Rectal smooth muscle tissue (tissue), 1 donor: ENCODE measurements around the gene MAP2K2.

Experiments
- H3K27ac ChIP-seq: one replicate; pipeline ENCODE4 v1.7.0; 2013; ENCODE audit warnings: low read depth, low read length, inconsistent platforms
- H3K27me3 ChIP-seq: one replicate; pipeline ENCODE4 v1.7.0; 2013; ENCODE audit warnings: low read length; ENCODE audit not compliant: control insufficient read depth, insufficient read depth
- H3K36me3 ChIP-seq: one replicate; pipeline ENCODE4 v1.7.0; 2013; ENCODE audit warnings: low read length; ENCODE audit not compliant: control insufficient read depth, insufficient read depth
- H3K4me1 ChIP-seq: one replicate; pipeline ENCODE4 v1.7.0; 2013; ENCODE audit warnings: low read length; ENCODE audit not compliant: control insufficient read depth, insufficient read depth
- H3K4me3 ChIP-seq: one replicate; pipeline ENCODE4 v1.7.0; 2013; ENCODE audit warnings: low read length
- H3K9ac ChIP-seq: one replicate; pipeline ENCODE4 v1.7.0; 2013; ENCODE audit warnings: low read length

The MAP2K2 gene

DNA sequence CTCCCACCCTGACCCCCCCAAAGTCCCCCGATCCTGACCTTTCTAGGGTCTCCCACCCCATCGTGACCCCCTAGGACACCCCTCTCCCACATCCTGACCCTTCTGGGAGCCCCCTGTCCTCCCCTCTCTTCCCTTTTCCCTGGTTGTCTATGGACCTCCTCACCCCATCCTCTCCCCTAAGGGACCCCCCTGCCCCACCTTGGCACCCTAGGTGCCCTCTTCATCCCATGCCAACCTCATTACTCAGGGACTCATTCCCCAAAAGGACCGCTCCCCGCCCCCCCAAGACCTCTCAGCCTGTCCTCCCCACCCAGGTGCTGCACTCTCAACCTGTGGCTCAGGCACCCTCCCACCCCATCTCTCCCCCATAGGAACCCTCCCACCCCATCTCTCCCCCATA, 2.1 kb downstream of the MAP2K2 start:
- Histone ChIP-seq H3K4me3 (no peak overlapping the region), H3K27ac (no peak overlapping the region), H3K4me1 (peaks cover 10% of the 10 kb centered on the region), H3K27me3 (no peaks in the 10 kb centered on the region), H3K36me3 (peaks cover 2% of the 10 kb centered on the region), H3K9ac (no peak overlapping the region)

GRCh38 chr19:4121273-4121612, 2.7 kb downstream of the MAP2K2 start:
- peaks cover 2% of the 10 kb centered on the region for H3K36me3 ChIP-seq
- peaks cover 10% of the 10 kb centered on the region for H3K4me1 ChIP-seq
- H3K27me3 ChIP-seq = no peaks in the 10 kb centered on the region
- H3K9ac ChIP-seq = no peak overlapping the region
- H3K27ac ChIP-seq = no peak overlapping the region
- H3K4me3 ChIP-seq = no peak overlapping the region

GRCh38 chr19:4120559-4121272, 3.2 kb downstream of the MAP2K2 start:
- no peak overlapping the region for H3K4me3 ChIP-seq
- peaks cover 10% of the 10 kb centered on the region for H3K4me1 ChIP-seq
- peaks cover 4% of the 10 kb centered on the region for H3K36me3 ChIP-seq
- H3K9ac ChIP-seq = no peak overlapping the region
- H3K27me3 ChIP-seq = no peaks in the 10 kb centered on the region
- H3K27ac ChIP-seq = no peak overlapping the region

- no peak overlapping the region for H3K27ac ChIP-seq
- peaks cover 10% of the 10 kb centered on the region for H3K4me1 ChIP-seq
- peaks cover 11% of the 10 kb centered on the region for H3K36me3 ChIP-seq
- no peak overlapping the region for H3K4me3 ChIP-seq
- H3K9ac ChIP-seq = no peak overlapping the region
- H3K27me3 ChIP-seq = no peaks in the 10 kb centered on the region
These were observed 4.2 kb downstream of the MAP2K2 start for GRCh38 chr19:4119763-4120162.

GRCh38 chr19:4115818-4116385, 8.0 kb downstream of the MAP2K2 start:
- no peak overlapping the region for H3K27ac ChIP-seq
- H3K27me3 ChIP-seq = no peaks in the 10 kb centered on the region
- H3K4me3 ChIP-seq = no peak overlapping the region
- peaks cover 5% of the 10 kb centered on the region for H3K4me1 ChIP-seq
- peaks cover 27% of the 10 kb centered on the region for H3K36me3 ChIP-seq
- H3K9ac ChIP-seq = no peak overlapping the region

DNA sequence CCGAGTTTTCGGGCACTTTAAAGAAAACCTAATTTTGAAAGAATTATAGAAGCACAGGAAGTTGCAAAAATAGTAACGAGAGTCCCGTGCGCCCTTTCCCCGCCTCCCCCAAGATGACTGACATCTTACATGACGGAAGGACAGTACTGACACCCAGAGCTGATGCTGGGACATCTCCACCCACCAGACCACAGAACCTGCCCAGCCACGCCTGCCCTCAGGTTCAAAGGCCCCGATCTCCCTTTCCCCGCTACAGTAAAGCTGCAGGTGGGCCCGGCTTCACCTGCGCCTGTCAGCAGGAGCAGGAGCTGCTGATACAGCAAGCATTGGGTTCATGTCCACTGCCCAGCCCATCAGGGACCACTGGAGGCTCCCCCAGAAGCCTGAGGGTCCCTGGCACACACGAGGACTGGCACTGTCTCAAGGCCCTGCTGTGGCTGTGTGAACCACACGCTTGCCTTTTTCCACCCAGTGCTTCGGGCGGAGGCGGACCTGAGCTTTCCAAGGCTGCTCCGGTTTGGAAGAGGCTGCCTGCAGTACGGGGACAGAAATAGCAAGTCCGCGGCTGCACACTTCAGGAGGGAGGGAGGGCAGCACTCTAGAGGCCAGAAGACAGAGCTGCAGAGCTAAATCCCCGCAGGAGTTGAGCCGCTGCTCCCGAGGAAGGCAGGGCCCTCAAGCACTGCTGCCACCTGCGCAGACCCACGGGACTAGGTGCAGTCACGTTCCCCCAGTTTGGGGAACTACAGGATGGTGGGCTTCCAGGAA, 8.7 kb downstream of the MAP2K2 start:
- Histone ChIP-seq H3K27me3 (no peaks in the 10 kb centered on the region), H3K4me1 (peaks cover 5% of the 10 kb centered on the region), H3K4me3 (no peak overlapping the region), H3K27ac (no peak overlapping the region), H3K9ac (no peak overlapping the region), H3K36me3 (peaks cover 27% of the 10 kb centered on the region)

- H3K4me1 ChIP-seq = peaks cover 5% of the 10 kb centered on the region
- H3K27ac ChIP-seq = peak overlapping the region; percentile 46
- no peak overlapping the region for H3K9ac ChIP-seq
- peaks cover 30% of the 10 kb centered on the region for H3K36me3 ChIP-seq
- H3K4me3 ChIP-seq = no peak overlapping the region
- H3K27me3 ChIP-seq = no peaks in the 10 kb centered on the region
These were observed 9.7 kb downstream of the MAP2K2 start for GRCh38 chr19:4114181-4114580.

- no peak overlapping the region for H3K4me3 ChIP-seq
- peaks cover 5% of the 10 kb centered on the region for H3K4me1 ChIP-seq
- peaks cover 34% of the 10 kb centered on the region for H3K36me3 ChIP-seq
- H3K9ac ChIP-seq = no peak overlapping the region
- no peaks in the 10 kb centered on the region for H3K27me3 ChIP-seq
- H3K27ac ChIP-seq = peak overlapping the region; percentile 46
These were observed 10.4 kb downstream of the MAP2K2 start for GRCh38 chr19:4113398-4114088.

- no peak overlapping the region for H3K4me3 ChIP-seq
- H3K4me1 ChIP-seq = peaks cover 5% of the 10 kb centered on the region
- H3K27ac ChIP-seq = peak overlapping the region; percentile 17
These were observed 11.6 kb downstream of the MAP2K2 start for GRCh38 chr19:4112367-4112766.

DNA sequence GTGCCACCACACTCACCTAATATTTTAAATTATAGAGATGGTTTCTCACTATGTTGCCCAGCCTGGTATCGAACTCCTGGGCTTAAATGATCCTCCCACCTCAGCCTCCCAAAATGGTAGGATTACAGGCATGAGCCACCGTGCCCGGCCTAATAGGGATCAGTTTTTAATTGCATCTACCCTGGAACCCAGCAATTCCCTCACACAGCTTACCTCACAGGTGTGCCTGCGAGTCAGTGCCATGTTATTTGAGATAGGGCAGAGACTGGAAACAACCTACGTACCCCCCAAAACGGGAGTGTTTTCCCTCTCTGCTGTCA, 14.3 kb downstream of the MAP2K2 start:
- Histone ChIP-seq H3K4me3 (no peak overlapping the region), H3K27ac (no peak overlapping the region), H3K9ac (no peak overlapping the region), H3K4me1 (peaks cover 5% of the 10 kb centered on the region), H3K27me3 (no peaks in the 10 kb centered on the region), H3K36me3 (peaks cover 29% of the 10 kb centered on the region)

More at GRCh38 chr19:4112367-4112766, 11.6 kb downstream of the MAP2K2 start:
- Histone ChIP-seq H3K36me3 (peaks cover 34% of the 10 kb centered on the region), H3K27me3 (no peaks in the 10 kb centered on the region), H3K9ac (no peak overlapping the region)

DNA sequence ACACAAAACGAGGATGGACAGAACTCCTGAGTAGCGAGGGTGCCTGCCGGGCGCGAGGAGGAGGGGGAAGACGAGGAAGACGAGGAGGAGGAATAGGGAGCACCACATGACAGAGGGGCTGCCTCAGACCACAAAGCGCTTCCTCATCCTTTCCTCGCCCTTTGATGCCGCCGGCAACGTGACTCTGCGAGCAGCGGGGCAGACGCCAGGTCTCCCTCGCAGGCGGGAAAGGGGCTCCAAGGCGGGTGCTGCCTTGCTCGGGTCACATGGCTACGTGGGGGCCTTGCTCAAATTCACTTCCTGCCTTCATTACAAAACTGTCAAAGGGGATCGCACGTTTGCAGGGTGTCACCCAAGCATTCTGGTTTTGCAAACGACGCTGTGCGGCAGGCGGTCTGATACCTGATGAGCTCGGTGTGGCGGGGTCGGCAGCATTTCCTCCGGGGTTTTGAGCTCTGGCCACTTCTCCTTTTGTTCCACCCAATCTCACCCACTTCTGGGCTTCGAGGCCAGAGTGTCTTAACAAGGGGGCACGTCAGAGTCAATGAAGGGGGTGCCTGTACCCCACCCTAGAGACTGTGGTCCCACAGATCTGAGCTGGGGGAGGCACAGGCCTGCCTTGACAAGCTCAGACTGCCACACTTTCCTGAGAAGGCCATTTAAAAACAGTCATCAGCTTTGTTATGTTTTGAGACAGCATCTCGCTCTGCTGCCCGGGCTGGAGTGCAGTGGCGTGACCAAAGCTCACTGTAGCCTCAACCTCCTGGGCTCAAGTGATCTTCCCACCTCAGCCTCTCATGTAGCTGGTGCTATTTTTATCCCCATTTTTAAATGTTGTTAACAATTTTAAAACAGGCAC, 14.9 kb downstream of the MAP2K2 start:
- Histone ChIP-seq H3K36me3 (peaks cover 23% of the 10 kb centered on the region), H3K4me1 (peaks cover 5% of the 10 kb centered on the region), H3K4me3 (no peak overlapping the region), H3K27ac (no peak overlapping the region), H3K27me3 (no peaks in the 10 kb centered on the region), H3K9ac (no peak overlapping the region)

GRCh38 chr19:4103080-4103433, 20.9 kb downstream of the MAP2K2 start:
- H3K4me1 ChIP-seq = no peaks in the 10 kb centered on the region
- no peak overlapping the region for H3K4me3 ChIP-seq
- H3K9ac ChIP-seq = no peak overlapping the region
- no peak overlapping the region for H3K27ac ChIP-seq
- H3K36me3 ChIP-seq = peaks cover 22% of the 10 kb centered on the region
- H3K27me3 ChIP-seq = no peaks in the 10 kb centered on the region
